HEK293 (cell line): ENCODE results near the gene SSH3.

Experiments
- CTCF ChIA-PET: fragments of 350-600 bp; formaldehyde crosslinking; extraction: SDS; loops from one replicate; lab custom pipeline; 2021; ENCODE audit warnings: antibody characterized with exemption; lab: Yijun Ruan, JAX
- POLR2A ChIA-PET: fragments of 300-600 bp; formaldehyde crosslinking; extraction: SDS; loops from one replicate; lab custom pipeline; 2020; ENCODE audit warnings: antibody characterized with exemption, inconsistent platforms; lab: Yijun Ruan, JAX
- H3K27ac ChIP-seq: fragments of 200-500 bp; sonication (Bioruptor generic); 2 replicates; pipeline ENCODE4 v1.5.1; 2014; ENCODE audit warnings: low read depth, low read length, control low read depth, inconsistent platforms; ENCODE audit errors: extremely low read depth
- H3K36me3 ChIP-seq, 2 experiments: fragments of 200-500 bp in 1 of 2; sonication (Bioruptor generic) in 1 of 2; 1 replicate in 1 of 2; 2 replicates in 1 of 2; pipeline ENCODE4 v1.5.1; 2014 to 2017; ENCODE audit warnings: inconsistent platforms in 2 of 2, low read length in 2 of 2; ENCODE audit not compliant: control insufficient read depth in 2 of 2, insufficient read depth in 1 of 2
- H3K4me1 ChIP-seq: fragments of 200-500 bp; sonication (Bioruptor generic); 2 replicates; pipeline ENCODE4 v1.5.1; 2014; ENCODE audit warnings: mild to moderate bottlenecking, low read length, inconsistent platforms; ENCODE audit not compliant: control insufficient read depth, insufficient read depth
- H3K4me3 ChIP-seq: 2 replicates; pipeline ENCODE4 v1.5.1; 2011; ENCODE audit warnings: low read depth, mild to moderate bottlenecking, control low read depth, low read length, moderate library complexity
- H3K9me3 ChIP-seq: fragments of 200-500 bp; sonication (Bioruptor generic); 2 replicates; pipeline ENCODE4 v1.5.1; 2014; ENCODE audit warnings: low read depth, low read length, inconsistent platforms; ENCODE audit not compliant: control insufficient read depth, insufficient read depth
- GLIS2 ChIP-seq: fragments of 450-650 bp; formaldehyde crosslinking; IDR thresholded peaks from 2 replicates; pipeline ENCODE4 v1.5.1; 2016; ENCODE audit warnings: missing biosample characterization, missing genetic modification characterization
- HOXC10 ChIP-seq: sonication (generic); formaldehyde crosslinking; IDR thresholded peaks from 2 replicates; pipeline ENCODE4 v1.8.1; 2023; ENCODE audit warnings: mild to moderate bottlenecking, missing genetic modification reagents
- IKZF3 ChIP-seq: fragments of 450-650 bp; IDR thresholded peaks from 2 replicates; pipeline ENCODE4 v1.5.0; 2018; ENCODE audit warnings: missing biosample characterization, mild to moderate bottlenecking, missing genetic modification characterization, moderate library complexity
- KLF1 ChIP-seq: fragments of 450-650 bp; formaldehyde crosslinking; IDR thresholded peaks from 2 replicates; pipeline ENCODE4 v1.5.1; 2016; ENCODE audit warnings: missing biosample characterization, missing genetic modification characterization
- SP7 ChIP-seq: fragments of 450-650 bp; formaldehyde crosslinking; IDR thresholded peaks from 2 replicates; pipeline ENCODE4 v1.5.1; 2016; ENCODE audit warnings: missing biosample characterization, missing genetic modification characterization
- ZNF112 ChIP-seq: fragments of 450-650 bp; formaldehyde crosslinking; IDR thresholded peaks from 2 replicates; pipeline ENCODE4 v1.5.0; 2017; ENCODE audit warnings: missing biosample characterization, missing genetic modification characterization
- ZNF157 ChIP-seq: fragments of 450-650 bp; formaldehyde crosslinking; IDR thresholded peaks from 2 replicates; pipeline ENCODE4 v1.5.1; 2016; ENCODE audit warnings: missing biosample characterization, missing genetic modification characterization
- ZNF311 ChIP-seq: fragments of 450-650 bp; formaldehyde crosslinking; IDR thresholded peaks from 2 replicates; pipeline ENCODE4 v1.5.1; 2017; ENCODE audit warnings: missing biosample characterization, missing genetic modification characterization, borderline replicate concordance
- ZNF37A ChIP-seq: fragments of 450-650 bp; IDR thresholded peaks from 2 replicates; pipeline ENCODE4 v1.5.1; 2018; ENCODE audit warnings: missing biosample characterization, missing genetic modification characterization
- ZNF391 ChIP-seq: fragments of 450-650 bp; formaldehyde crosslinking; IDR thresholded peaks from 2 replicates; pipeline ENCODE4 v1.5.1; 2016; ENCODE audit warnings: low read depth, missing biosample characterization, missing genetic modification characterization, borderline replicate concordance
- ZNF514 ChIP-seq: fragments of 450-650 bp; formaldehyde crosslinking; IDR thresholded peaks from 2 replicates; pipeline ENCODE4 v1.5.1; 2016; ENCODE audit warnings: missing biosample characterization, missing genetic modification characterization
- ZNF529 ChIP-seq: fragments of 450-650 bp; formaldehyde crosslinking; IDR thresholded peaks from 2 replicates; pipeline ENCODE4 v1.5.1; 2017; ENCODE audit warnings: missing genetic modification characterization, missing biosample characterization; ENCODE audit not compliant: insufficient replicate concordance
- ZNF530 ChIP-seq: fragments of 450-650 bp; formaldehyde crosslinking; IDR thresholded peaks from 2 replicates; pipeline ENCODE4 v1.5.1; 2016; ENCODE audit warnings: low read depth, missing biosample characterization, missing genetic modification characterization
- ZNF600 ChIP-seq: fragments of 450-650 bp; formaldehyde crosslinking; IDR thresholded peaks from 2 replicates; pipeline ENCODE4 v1.5.1; 2016; ENCODE audit warnings: missing biosample characterization, missing genetic modification characterization
- ZNF660 ChIP-seq: fragments of 450-650 bp; IDR thresholded peaks from 2 replicates; pipeline ENCODE4 v1.5.1; 2018; ENCODE audit warnings: missing biosample characterization, mild to moderate bottlenecking, missing genetic modification characterization
- ZNF677 ChIP-seq: fragments of 450-650 bp; IDR thresholded peaks from 2 replicates; pipeline ENCODE4 v1.5.0; 2018; ENCODE audit warnings: missing biosample characterization, mild to moderate bottlenecking, missing genetic modification characterization, moderate library complexity
- ZNF707 ChIP-seq: fragments of 450-650 bp; formaldehyde crosslinking; IDR thresholded peaks from 2 replicates; pipeline ENCODE4 v1.5.1; 2016; ENCODE audit warnings: missing biosample characterization, missing genetic modification characterization
- TF ChIP-seq, protein P1 (sequence below): fragments of 450-650 bp; formaldehyde crosslinking; IDR thresholded peaks from 2 replicates; pipeline ENCODE4 v1.5.1; 2016; ENCODE audit warnings: missing biosample characterization, missing genetic modification characterization
- TF ChIP-seq, protein P2 (sequence below): fragments of 450-650 bp; formaldehyde crosslinking; IDR thresholded peaks from 2 replicates; pipeline ENCODE4 v1.5.1; 2016; ENCODE audit warnings: missing biosample characterization, missing genetic modification characterization, borderline replicate concordance
- TF ChIP-seq, protein P3 (sequence below): fragments of 450-650 bp; formaldehyde crosslinking; IDR thresholded peaks from 2 replicates; pipeline ENCODE4 v1.5.1; 2017; ENCODE audit warnings: missing biosample characterization, mild to moderate bottlenecking, missing genetic modification characterization, moderate library complexity
- TF ChIP-seq, protein P4 (sequence below): fragments of 450-650 bp; formaldehyde crosslinking; IDR thresholded peaks from 2 replicates; pipeline ENCODE4 v1.5.1; 2016; ENCODE audit warnings: missing biosample characterization, missing genetic modification characterization
- TF ChIP-seq, protein P5 (sequence below): fragments of 450-650 bp; formaldehyde crosslinking; IDR thresholded peaks from 2 replicates; pipeline ENCODE4 v1.5.1; 2017; ENCODE audit warnings: missing biosample characterization, missing genetic modification characterization
- TF ChIP-seq, protein P6 (sequence below): fragments of 450-650 bp; formaldehyde crosslinking; IDR thresholded peaks from 2 replicates; pipeline ENCODE4 v1.5.1; 2016; ENCODE audit warnings: missing biosample characterization, missing genetic modification characterization

SSH3 gene

DNA sequence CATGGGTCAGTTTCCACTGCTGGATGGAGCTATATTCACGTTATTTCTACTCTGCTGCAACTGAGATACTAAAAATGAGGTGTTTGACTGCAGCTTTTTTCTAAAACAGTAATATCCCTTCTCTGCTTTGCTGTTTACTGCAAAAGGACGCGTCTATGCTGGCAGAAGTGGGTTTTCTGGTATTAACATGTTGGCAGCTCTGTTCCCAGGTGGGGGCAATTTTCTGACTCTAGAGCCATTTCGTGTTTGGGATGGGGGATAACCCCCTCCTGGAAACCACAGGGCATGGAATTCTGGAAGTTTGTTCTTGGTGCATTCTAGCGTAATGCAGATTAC lies 32.2 kb upstream of the SSH3 start:
- no peaks in the 10 kb centered on the region for H3K9me3 ChIP-seq
- H3K36me3 ChIP-seq, result peaks cover 0 to 62% of the 10 kb centered on the region in 2 experiments; a peak in 1 of 3 replicates
- TF ChIP-seq ZNF311 (tag by site-specific recombination) (no peak), HOXC10 (CRISPR knock-in tag) (no peak), ZNF391 (no peak), ZNF660 (no peak), GLIS2 (tag by site-specific recombination) (no peak), ZNF530 (no peak), ZNF37A (tag by site-specific recombination) (no peak), ZNF529 (tag by site-specific recombination) (no peak), ZNF157 (tag by site-specific recombination) (no peak), KLF1 (tag by site-specific recombination) (no peak), IKZF3 (tag by site-specific recombination) (no peak), ZNF600 (no peak), ZNF677 (tag by site-specific recombination) (no peak), ZNF112 (tag by site-specific recombination) (no peak), ZNF514 (tag by site-specific recombination) (no peak)
- TF ChIP-seq, protein P1, sequence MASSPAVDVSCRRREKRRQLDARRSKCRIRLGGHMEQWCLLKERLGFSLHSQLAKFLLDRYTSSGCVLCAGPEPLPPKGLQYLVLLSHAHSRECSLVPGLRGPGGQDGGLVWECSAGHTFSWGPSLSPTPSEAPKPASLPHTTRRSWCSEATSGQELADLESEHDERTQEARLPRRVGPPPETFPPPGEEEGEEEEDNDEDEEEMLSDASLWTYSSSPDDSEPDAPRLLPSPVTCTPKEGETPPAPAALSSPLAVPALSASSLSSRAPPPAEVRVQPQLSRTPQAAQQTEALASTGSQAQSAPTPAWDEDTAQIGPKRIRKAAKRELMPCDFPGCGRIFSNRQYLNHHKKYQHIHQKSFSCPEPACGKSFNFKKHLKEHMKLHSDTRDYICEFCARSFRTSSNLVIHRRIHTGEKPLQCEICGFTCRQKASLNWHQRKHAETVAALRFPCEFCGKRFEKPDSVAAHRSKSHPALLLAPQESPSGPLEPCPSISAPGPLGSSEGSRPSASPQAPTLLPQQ (tag by site-specific recombination), result no peak
- TF ChIP-seq, protein P2, sequence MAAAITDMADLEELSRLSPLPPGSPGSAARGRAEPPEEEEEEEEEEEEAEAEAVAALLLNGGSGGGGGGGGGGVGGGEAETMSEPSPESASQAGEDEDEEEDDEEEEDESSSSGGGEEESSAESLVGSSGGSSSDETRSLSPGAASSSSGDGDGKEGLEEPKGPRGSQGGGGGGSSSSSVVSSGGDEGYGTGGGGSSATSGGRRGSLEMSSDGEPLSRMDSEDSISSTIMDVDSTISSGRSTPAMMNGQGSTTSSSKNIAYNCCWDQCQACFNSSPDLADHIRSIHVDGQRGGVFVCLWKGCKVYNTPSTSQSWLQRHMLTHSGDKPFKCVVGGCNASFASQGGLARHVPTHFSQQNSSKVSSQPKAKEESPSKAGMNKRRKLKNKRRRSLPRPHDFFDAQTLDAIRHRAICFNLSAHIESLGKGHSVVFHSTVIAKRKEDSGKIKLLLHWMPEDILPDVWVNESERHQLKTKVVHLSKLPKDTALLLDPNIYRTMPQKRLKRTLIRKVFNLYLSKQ (tag by site-specific recombination), result no peak
- no peak overlapping the region; the same call in 1 of the 2 replicates for H3K27ac ChIP-seq
- no peaks in the 10 kb centered on the region for H3K4me1 ChIP-seq
- no peak overlapping the region for H3K4me3 ChIP-seq
- POLR2A ChIA-PET, result interaction anchor here (1.2 kb wide), 1 partner anchor 18 kb away, joined by 3 read pairs; the partner anchor contains the start of gene ANKRD13D
- CTCF ChIA-PET, result interaction anchor here (0.5 to 1.2 kb wide), 4 partner anchors 18 to 285 kb away, joined by 3 to 4 read pairs (median 4); partner anchors contain the start of gene ANKRD13D

DNA sequence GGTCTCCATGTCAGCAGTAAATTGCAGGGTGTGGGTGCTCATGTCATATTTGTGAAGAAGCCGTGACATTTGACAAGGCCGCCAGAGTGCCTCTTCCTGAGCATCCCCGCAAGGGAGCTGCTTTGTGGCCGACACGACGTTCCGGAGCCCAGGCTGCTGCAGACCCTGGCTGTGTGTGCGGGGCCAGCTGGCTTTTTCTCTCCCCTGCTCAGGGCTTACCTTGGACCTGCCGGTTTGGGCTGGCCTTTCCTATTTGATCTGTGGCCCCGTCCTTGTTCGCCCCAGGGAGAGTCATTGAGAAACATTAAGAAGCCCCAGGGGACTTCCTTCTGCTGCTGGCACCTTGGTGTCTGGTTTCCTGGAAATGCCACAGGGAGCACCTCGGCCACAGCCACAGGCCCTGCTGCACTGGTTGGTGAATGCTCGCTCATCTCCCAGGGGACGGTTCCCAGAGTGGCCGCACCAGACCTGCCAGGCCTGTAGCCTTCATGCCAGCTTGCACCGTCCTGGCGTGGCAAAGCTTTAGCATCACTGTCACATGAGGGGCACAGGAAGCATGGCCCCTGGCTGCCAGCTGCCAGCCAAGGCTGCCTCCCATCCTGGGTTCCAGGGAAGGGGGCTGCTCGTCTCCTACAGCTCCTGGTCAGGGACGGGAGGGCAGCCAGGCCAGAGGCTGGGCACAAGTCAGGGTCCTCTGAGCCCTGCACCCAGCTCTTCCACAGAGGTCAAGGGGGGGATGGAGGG lies 31.6 kb upstream of the SSH3 start:
- POLR2A ChIA-PET, result interaction anchor here (1.2 kb wide), 1 partner anchor 17 kb away, joined by 3 read pairs; the partner anchor contains the start of gene ANKRD13D
- Histone ChIP-seq H3K4me3 (no peak overlapping the region), H3K27ac (no peak overlapping the region), H3K36me3 (peaks cover 0 to 62% of the 10 kb centered on the region in 2 experiments; a peak in 1 of 3 replicates), H3K4me1 (no peaks in the 10 kb centered on the region), H3K9me3 (no peaks in the 10 kb centered on the region)
- CTCF ChIA-PET, result interaction anchor here (0.5 to 1.5 kb wide), 5 partner anchors 9 to 284 kb away, joined by 3 to 11 read pairs (median 4); partner anchors contain the start of gene ANKRD13D
- TF ChIP-seq, protein P3, sequence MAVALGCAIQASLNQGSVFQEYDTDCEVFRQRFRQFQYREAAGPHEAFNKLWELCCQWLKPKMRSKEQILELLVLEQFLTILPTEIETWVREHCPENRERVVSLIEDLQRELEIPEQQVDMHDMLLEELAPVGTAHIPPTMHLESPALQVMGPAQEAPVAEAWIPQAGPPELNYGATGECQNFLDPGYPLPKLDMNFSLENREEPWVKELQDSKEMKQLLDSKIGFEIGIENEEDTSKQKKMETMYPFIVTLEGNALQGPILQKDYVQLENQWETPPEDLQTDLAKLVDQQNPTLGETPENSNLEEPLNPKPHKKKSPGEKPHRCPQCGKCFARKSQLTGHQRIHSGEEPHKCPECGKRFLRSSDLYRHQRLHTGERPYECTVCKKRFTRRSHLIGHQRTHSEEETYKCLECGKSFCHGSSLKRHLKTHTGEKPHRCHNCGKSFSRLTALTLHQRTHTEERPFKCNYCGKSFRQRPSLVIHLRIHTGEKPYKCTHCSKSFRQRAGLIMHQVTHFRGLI (tag by site-specific recombination), result peak; percentile 42; the same call in 1 of the 2 replicates
- TF ChIP-seq, protein P4, sequence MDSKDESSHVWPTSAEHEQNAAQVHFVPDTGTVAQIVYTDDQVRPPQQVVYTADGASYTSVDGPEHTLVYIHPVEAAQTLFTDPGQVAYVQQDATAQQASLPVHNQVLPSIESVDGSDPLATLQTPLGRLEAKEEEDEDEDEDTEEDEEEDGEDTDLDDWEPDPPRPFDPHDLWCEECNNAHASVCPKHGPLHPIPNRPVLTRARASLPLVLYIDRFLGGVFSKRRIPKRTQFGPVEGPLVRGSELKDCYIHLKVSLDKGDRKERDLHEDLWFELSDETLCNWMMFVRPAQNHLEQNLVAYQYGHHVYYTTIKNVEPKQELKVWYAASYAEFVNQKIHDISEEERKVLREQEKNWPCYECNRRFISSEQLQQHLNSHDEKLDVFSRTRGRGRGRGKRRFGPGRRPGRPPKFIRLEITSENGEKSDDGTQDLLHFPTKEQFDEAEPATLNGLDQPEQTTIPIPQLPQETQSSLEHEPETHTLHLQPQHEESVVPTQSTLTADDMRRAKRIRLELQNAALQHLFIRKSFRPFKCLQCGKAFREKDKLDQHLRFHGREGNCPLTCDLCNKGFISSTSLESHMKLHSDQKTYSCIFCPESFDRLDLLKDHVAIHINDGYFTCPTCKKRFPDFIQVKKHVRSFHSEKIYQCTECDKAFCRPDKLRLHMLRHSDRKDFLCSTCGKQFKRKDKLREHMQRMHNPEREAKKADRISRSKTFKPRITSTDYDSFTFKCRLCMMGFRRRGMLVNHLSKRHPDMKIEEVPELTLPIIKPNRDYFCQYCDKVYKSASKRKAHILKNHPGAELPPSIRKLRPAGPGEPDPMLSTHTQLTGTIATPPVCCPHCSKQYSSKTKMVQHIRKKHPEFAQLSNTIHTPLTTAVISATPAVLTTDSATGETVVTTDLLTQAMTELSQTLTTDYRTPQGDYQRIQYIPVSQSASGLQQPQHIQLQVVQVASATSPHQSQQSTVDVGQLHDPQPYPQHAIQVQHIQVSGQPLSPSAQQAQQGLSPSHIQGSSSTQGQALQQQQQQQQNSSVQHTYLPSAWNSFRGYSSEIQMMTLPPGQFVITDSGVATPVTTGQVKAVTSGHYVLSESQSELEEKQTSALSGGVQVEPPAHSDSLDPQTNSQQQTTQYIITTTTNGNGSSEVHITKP (tag by site-specific recombination), result peak; percentile 50
- TF ChIP-seq ZNF600, result peak; percentile 69; the same call in 1 of the 2 replicates
- TF ChIP-seq SP7 (tag by site-specific recombination), result peak; percentile 47; the same call in 1 of the 2 replicates
- TF ChIP-seq, protein P5, sequence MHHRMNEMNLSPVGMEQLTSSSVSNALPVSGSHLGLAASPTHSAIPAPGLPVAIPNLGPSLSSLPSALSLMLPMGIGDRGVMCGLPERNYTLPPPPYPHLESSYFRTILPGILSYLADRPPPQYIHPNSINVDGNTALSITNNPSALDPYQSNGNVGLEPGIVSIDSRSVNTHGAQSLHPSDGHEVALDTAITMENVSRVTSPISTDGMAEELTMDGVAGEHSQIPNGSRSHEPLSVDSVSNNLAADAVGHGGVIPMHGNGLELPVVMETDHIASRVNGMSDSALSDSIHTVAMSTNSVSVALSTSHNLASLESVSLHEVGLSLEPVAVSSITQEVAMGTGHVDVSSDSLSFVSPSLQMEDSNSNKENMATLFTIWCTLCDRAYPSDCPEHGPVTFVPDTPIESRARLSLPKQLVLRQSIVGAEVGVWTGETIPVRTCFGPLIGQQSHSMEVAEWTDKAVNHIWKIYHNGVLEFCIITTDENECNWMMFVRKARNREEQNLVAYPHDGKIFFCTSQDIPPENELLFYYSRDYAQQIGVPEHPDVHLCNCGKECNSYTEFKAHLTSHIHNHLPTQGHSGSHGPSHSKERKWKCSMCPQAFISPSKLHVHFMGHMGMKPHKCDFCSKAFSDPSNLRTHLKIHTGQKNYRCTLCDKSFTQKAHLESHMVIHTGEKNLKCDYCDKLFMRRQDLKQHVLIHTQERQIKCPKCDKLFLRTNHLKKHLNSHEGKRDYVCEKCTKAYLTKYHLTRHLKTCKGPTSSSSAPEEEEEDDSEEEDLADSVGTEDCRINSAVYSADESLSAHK (tag by site-specific recombination), result no peak
- no peak for TF ChIP-seq ZNF707 (tag by site-specific recombination)
- TF ChIP-seq, protein P6, sequence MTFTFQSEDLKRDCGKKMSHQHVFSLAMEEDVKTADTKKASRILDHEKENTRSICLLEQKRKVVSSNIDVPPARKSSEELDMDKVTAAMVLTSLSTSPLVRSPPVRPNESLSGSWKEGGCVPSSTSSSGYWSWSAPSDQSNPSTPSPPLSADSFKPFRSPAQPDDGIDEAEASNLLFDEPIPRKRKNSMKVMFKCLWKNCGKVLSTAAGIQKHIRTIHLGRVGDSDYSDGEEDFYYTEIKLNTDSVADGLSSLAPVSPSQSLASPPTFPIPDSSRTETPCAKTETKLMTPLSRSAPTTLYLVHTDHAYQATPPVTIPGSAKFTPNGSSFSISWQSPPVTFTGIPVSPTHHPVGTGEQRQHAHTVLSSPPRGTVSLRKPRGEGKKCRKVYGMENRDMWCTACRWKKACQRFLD (tag by site-specific recombination), result no peak
